Measurements from ENCODE around the gene MVB12B.

DNA sequence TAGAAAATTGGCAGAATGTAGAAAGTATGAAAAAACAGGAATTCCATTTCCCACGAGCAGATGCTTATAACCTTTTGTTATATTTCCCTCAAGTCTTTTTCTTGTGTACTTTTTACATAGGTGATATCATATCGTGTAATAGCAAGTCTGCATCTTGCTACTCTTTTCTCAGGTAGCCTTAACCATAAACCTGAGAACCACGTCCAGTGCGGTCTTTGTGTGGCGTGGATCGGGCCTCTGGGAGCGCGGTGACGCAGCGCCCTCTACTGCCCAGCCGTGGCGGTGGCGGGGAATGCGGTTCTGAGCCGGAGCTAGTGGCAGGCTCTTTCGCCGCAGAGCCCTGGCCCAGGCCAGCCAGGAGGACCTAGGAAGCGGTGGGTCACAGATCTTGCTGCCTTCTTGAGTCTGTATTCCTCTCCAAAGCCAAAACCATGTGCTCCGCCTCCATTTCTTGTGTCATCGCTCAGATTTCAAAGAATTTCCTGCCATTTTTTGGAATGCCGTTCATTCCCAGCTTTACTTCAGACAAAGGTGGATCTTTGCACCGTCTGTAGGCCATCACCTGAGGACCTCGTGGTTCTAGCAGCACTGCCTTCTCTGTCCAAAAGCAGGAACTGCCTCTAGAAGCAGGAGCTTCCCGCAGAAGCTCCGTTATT, 71.9 kb downstream of the MVB12B start:
- TF ChIP-seq POLR2A (IDR thresholded peaks at IDR 0.05) (no peak), POLR2AphosphoS5 (IDR thresholded peaks at IDR 0.05) (peak; percentile 49 to 77 (median 64))
- TF ChIP-seq, protein P1, sequence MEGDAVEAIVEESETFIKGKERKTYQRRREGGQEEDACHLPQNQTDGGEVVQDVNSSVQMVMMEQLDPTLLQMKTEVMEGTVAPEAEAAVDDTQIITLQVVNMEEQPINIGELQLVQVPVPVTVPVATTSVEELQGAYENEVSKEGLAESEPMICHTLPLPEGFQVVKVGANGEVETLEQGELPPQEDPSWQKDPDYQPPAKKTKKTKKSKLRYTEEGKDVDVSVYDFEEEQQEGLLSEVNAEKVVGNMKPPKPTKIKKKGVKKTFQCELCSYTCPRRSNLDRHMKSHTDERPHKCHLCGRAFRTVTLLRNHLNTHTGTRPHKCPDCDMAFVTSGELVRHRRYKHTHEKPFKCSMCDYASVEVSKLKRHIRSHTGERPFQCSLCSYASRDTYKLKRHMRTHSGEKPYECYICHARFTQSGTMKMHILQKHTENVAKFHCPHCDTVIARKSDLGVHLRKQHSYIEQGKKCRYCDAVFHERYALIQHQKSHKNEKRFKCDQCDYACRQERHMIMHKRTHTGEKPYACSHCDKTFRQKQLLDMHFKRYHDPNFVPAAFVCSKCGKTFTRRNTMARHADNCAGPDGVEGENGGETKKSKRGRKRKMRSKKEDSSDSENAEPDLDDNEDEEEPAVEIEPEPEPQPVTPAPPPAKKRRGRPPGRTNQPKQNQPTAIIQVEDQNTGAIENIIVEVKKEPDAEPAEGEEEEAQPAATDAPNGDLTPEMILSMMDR (IDR thresholded peaks at IDR 0.05 in 8 of 11, conservative IDR thresholded peaks at IDR 0.05 in 3 of 11): peak; percentile 88 to 99 (median 97)
